Pulmonary artery endothelial cell (primary cell): ENCODE data around the gene KRTAP5-10. TPM values are rescaled to one million over a fixed set of nuclear protein-coding genes. Genes with fewer than 3 reads are reported as not detected.
"Not testable (repeated sequence)": the region's sequence is repeated elsewhere in the genome, so short reads cannot be mapped to it uniquely, and the experiment has no call there.

Experiments used
- DNase-seq: peaks from one replicate; pipeline ENCODE4 v3.0.0-alpha.2; 2011; ENCODE audit warnings: low read depth, low spot score
- total RNA-seq: library from RNA; depleted of rRNA; stranded (reverse); fragments of >200 nt; gene quantifications from 2 replicates; pipeline ENCODE4 v1.2.3, GENCODE V29; 2014

The KRTAP5-10 gene
- total RNA-seq = not detected in 2 replicates

GRCh38 chr11:71565263-71565662, at the start of gene KRTAP5-10:
Gene KRTAP5-10, plus strand, starts transcription at chr11:71565563. Its CDS starts 25 bp downstream, at chr11:71565588.
- DNase-seq = no peak

- no peak for DNase-seq
Measured at GRCh38 chr11:71518506-71519471, 46.6 kb upstream of the KRTAP5-10 start.

GRCh38 chr11:71519546-71519945, 45.8 kb upstream of the KRTAP5-10 start:
- DNase-seq = no peak

- DNase-seq = no peak
Measured at GRCh38 chr11:71525188-71525937, 40.0 kb upstream of the KRTAP5-10 start.

- no peak for DNase-seq
Measured at GRCh38 chr11:71525938-71526495, 39.3 kb upstream of the KRTAP5-10 start.

- DNase-seq = not testable (repeated sequence)
Measured at GRCh38 chr11:71526796-71527575, 38.4 kb upstream of the KRTAP5-10 start, which contains the start of gene KRTAP5-7. Gene KRTAP5-7, plus strand, starts transcription at chr11:71527267. Its CDS starts 34 bp downstream, at chr11:71527301.

- DNase-seq = no peak
Measured at GRCh38 chr11:71527576-71528210, 37.7 kb upstream of the KRTAP5-10 start.

GRCh38 chr11:71530602-71531001, 34.8 kb upstream of the KRTAP5-10 start:
- DNase-seq = no peak

- DNase-seq = no peak
Measured at GRCh38 chr11:71532036-71532610, 33.2 kb upstream of the KRTAP5-10 start.

- DNase-seq = not testable (repeated sequence)
Measured at GRCh38 chr11:71534711-71535608, 30.4 kb upstream of the KRTAP5-10 start.

- DNase-seq = no peak
Measured at GRCh38 chr11:71535825-71536224, 29.5 kb upstream of the KRTAP5-10 start.

- DNase-seq = no peak
Measured at GRCh38 chr11:71537537-71537936, 27.8 kb upstream of the KRTAP5-10 start.

GRCh38 chr11:71537977-71538665, 27.2 kb upstream of the KRTAP5-10 start, which contains the start of gene KRTAP5-8:
Gene KRTAP5-8, plus strand, starts transcription at chr11:71538025. Its CDS starts 31 bp downstream, at chr11:71538056.
- not testable (repeated sequence) for DNase-seq

GRCh38 chr11:71538666-71538990, 26.7 kb upstream of the KRTAP5-10 start:
- no peak for DNase-seq

- no peak for DNase-seq
Measured at GRCh38 chr11:71539017-71539416, 26.3 kb upstream of the KRTAP5-10 start.

- DNase-seq = not testable (repeated sequence)
Measured at GRCh38 chr11:71539971-71540370, 25.4 kb upstream of the KRTAP5-10 start.

GRCh38 chr11:71540521-71541304, 24.6 kb upstream of the KRTAP5-10 start:
- not testable (repeated sequence) for DNase-seq

GRCh38 chr11:71542382-71542781, 23.0 kb upstream of the KRTAP5-10 start:
- DNase-seq = no peak
